Activated CD4-positive, alpha-beta memory T cell treated with anti-CD3 and anti-CD28 coated beads, Interleukin-2, amount 10 ng/mL, durations not matched to agents 7 days and 5 days (primary cell): ENCODE measurements around the gene NFAM1. TPM values are rescaled to one million over a fixed set of nuclear protein-coding genes. Genes with fewer than 3 reads are reported as not detected.

Experiments used
- CTCF ChIA-PET: fragments of 350-600 bp; sonication (Branson Sonifier 250); formaldehyde crosslinking; loops from one replicate; lab custom pipeline; 2021; ENCODE audit warnings: antibody characterized with exemption, inconsistent platforms; lab: Charles Lee
- POLR2A ChIA-PET: fragments of 350-600 bp; sonication (Branson Sonifier 250); formaldehyde crosslinking; loops from one replicate; lab custom pipeline; 2021; ENCODE audit warnings: antibody characterized with exemption; lab: Charles Lee
- DNase-seq: peaks from one replicate; pipeline ENCODE4 v3.0.0-alpha.2; 2020
- H3K27ac Mint-ChIP-seq: one replicate; pipeline ENCODE4 v1.8.0; 2021; ENCODE audit warnings: mild to moderate bottlenecking, mixed read lengths
- H3K27me3 Mint-ChIP-seq: one replicate; pipeline ENCODE4 v1.8.0; 2021; ENCODE audit warnings: mixed read lengths
- H3K36me3 Mint-ChIP-seq: one replicate; pipeline ENCODE4 v1.8.0; 2021; ENCODE audit warnings: low read depth, mixed read lengths
- H3K4me1 Mint-ChIP-seq: one replicate; pipeline ENCODE4 v1.8.0; 2021; ENCODE audit warnings: mixed read lengths
- H3K4me3 Mint-ChIP-seq: one replicate; pipeline ENCODE4 v1.8.0; 2021; ENCODE audit warnings: mild to moderate bottlenecking, mixed read lengths
- H3K9me3 Mint-ChIP-seq: one replicate; pipeline ENCODE4 v1.8.0; 2021; ENCODE audit warnings: mixed read lengths
- total RNA-seq, 2 experiments: library from RNA; stranded (reverse); gene quantifications; one replicate each; pipeline ENCODE4 v1.2.3, GENCODE V29; 2021

The NFAM1 gene
- total RNA-seq, 2 experiments from 2014 or later = 0.05 to 0.63 TPM

DNA sequence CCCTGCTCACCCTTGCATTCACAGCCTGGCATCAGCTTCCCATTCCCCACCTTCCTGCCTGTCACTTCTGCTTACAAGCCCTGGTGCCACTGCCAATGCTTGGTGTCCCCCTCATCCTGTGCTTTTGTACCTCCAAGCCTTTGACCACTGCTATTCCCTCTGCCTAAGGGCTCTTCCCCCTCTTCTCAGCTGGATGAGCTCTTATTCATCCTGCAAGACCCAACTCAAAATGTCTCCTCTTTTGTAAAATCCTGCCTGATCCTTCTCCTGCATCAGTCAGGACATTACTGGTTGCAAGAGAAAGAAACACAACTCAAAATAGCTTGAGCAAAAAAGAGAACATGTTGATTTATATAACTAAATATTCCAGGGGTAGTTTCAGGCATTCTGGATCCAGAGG is 94.8 kb downstream of the NFAM1 start:
- Mint-ChIP-seq H3K27ac (no peak overlapping the region), H3K27me3 (peaks cover 7% of the 10 kb centered on the region), H3K36me3 (no peaks in the 10 kb centered on the region), H3K4me3 (no peak overlapping the region), H3K9me3 (no peaks in the 10 kb centered on the region), H3K4me1 (peaks cover 3% of the 10 kb centered on the region)
- DNase-seq = no peak
- CTCF ChIA-PET = no interaction called here
- POLR2A ChIA-PET = no interaction called here

GRCh38 chr22:42336527-42337227 is 95.5 kb downstream of the NFAM1 start:
- Mint-ChIP-seq H3K4me3 (no peak overlapping the region), H3K36me3 (no peaks in the 10 kb centered on the region)

GRCh38 chr22:42335839-42336378 is 96.3 kb downstream of the NFAM1 start:
- no peak for DNase-seq
- CTCF ChIA-PET = no interaction called here
- H3K9me3 Mint-ChIP-seq = no peaks in the 10 kb centered on the region
- no peak overlapping the region for H3K4me3 Mint-ChIP-seq
- no peaks in the 10 kb centered on the region for H3K4me1 Mint-ChIP-seq
- POLR2A ChIA-PET = interaction anchor here (1.2 kb wide), 1 partner anchor 8 kb away, joined by 3 read pairs; no protein-coding TSS in a partner anchor
- no peak overlapping the region for H3K27ac Mint-ChIP-seq
- no peaks in the 10 kb centered on the region for H3K36me3 Mint-ChIP-seq
- H3K27me3 Mint-ChIP-seq = no peaks in the 10 kb centered on the region

More at GRCh38 chr22:42336527-42337227, 95.5 kb downstream of the NFAM1 start:
- no peak for DNase-seq
- ChIA-PET CTCF (no interaction called here), POLR2A (interaction anchor here (1.2 kb wide), 1 partner anchor 9 kb away, joined by 3 read pairs; no protein-coding TSS in a partner anchor)
- Mint-ChIP-seq H3K27ac (no peak overlapping the region), H3K4me1 (no peaks in the 10 kb centered on the region), H3K9me3 (no peaks in the 10 kb centered on the region), H3K27me3 (peaks cover under 1% of the 10 kb centered on the region)

DNA sequence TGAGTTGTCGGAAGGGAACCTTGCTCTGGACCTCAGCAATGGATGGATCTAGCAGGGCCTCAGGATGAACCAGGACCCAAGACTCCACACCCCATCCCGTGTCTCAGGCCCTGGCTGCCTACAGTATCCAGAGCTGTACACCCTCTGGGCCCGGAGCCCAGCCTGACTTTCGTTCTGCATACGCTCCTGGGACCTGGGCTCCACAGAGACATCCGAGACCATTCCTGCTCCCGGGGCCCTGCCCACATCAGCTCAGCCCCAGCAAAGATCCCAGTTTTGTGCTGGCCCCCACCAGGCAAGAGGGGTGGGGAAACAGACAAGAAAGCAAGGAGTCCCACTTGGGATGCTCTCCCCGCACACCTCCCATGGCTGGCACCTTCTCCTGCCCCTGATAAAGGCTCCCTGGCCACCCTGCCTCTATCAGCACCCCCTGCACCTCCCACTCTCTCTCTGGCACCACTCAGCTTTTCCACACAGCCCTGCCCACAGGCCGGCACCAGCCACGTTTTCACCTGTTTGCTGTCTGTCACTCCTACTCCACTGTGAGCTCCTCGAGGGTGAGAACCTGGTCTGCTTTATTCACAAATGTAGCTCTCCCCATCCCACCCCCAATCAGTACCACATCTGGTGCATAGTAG is 97.2 kb downstream of the NFAM1 start:
- CTCF ChIA-PET = no interaction called here
- Mint-ChIP-seq H3K4me3 (no peak overlapping the region), H3K36me3 (no peaks in the 10 kb centered on the region), H3K27ac (no peak overlapping the region), H3K4me1 (no peaks in the 10 kb centered on the region), H3K9me3 (no peaks in the 10 kb centered on the region), H3K27me3 (no peaks in the 10 kb centered on the region)
- POLR2A ChIA-PET = no interaction called here
- no peak for DNase-seq

DNA sequence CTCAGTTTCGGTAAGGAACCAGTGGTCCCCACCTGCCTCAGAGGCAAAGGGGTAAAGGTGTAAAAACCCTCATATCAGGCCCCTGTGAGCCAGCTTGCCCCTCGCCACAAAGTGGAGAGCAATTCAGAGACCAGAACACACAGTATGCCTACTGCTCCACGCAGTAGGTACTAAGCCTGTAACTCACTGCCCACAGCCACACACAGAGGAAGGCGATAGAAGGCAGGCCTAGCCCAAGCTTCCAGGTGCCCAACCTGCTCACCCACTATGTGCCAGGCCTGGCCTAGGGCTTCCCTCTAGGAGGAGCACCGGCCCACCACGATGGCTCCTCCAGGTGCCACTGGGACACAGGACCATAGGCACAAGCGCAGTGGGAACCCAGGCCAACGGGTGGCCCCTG is 98.7 kb downstream of the NFAM1 start:
- Mint-ChIP-seq H3K27ac (no peak overlapping the region), H3K9me3 (no peaks in the 10 kb centered on the region), H3K36me3 (no peaks in the 10 kb centered on the region), H3K4me3 (no peak overlapping the region), H3K4me1 (peaks cover 1% of the 10 kb centered on the region), H3K27me3 (no peaks in the 10 kb centered on the region)
- ChIA-PET POLR2A (no interaction called here), CTCF (no interaction called here)
- DNase-seq = no peak

GRCh38 chr22:42332089-42332488 is 100.1 kb downstream of the NFAM1 start:
- Mint-ChIP-seq H3K4me1 (peaks cover 16% of the 10 kb centered on the region), H3K9me3 (no peaks in the 10 kb centered on the region), H3K36me3 (no peaks in the 10 kb centered on the region), H3K4me3 (no peak overlapping the region), H3K27me3 (no peaks in the 10 kb centered on the region), H3K27ac (no peak overlapping the region)
- ChIA-PET POLR2A (no interaction called here), CTCF (no interaction called here)
- no peak for DNase-seq

DNA sequence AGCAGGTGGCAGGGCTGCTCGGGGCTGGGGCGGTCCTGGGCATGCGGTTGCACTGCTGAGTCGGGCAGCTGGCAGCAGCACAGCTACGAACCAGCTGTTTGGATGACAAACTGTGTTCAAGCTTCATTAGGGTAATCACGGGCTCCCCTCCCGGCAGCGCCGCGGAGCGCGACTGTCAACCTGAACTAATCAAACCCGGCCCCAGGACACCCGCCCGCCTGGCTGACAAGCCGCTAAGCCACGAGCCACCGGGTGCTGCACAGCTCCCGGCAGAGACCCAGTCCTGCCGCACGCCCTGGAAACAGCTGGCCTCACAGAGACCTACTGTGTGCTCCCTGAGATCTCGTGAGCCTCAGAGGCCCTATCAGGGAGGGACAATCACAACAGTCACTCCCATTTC is 101.2 kb downstream of the NFAM1 start:
- H3K4me1 Mint-ChIP-seq = peaks cover 26% of the 10 kb centered on the region
- H3K9me3 Mint-ChIP-seq = no peaks in the 10 kb centered on the region
- ChIA-PET POLR2A (no interaction called here), CTCF (no interaction called here)
- no peaks in the 10 kb centered on the region for H3K27me3 Mint-ChIP-seq
- H3K27ac Mint-ChIP-seq = no peak overlapping the region
- no peak for DNase-seq
- H3K36me3 Mint-ChIP-seq = no peaks in the 10 kb centered on the region
- H3K4me3 Mint-ChIP-seq = no peak overlapping the region

Other genes starting within 250 kb of the NFAM1 start
- 10 to 100 TPM; 73.2 to 77.3 TPM for gene TCF20, start 161.8 kb downstream of the NFAM1 start, total RNA-seq
- 10 to 100 TPM; 58.8 to 62.5 TPM for gene RRP7A, start 87.4 kb upstream of the NFAM1 start, total RNA-seq
- gene SERHL2, start 121.6 kb upstream of the NFAM1 start, total RNA-seq = under 1 TPM; 0.55 to 0.81 TPM
- 10 to 100 TPM; 71.4 to 74.7 TPM for gene POLDIP3, start 182.5 kb upstream of the NFAM1 start, total RNA-seq
- gene ATP5MGL, start 208.2 kb upstream of the NFAM1 start, total RNA-seq = 1 to 10 TPM; 1.2 to 1.3 TPM
- gene CYB5R3, start 217.0 kb upstream of the NFAM1 start, total RNA-seq = 10 to 100 TPM; 68.4 to 74.3 TPM